BLaER1 (cell line): ENCODE measurements around the gene CTDSPL.

ENCODE experiments used
- H3K27ac ChIP-seq: shearing (Covaris generic); formaldehyde crosslinking; 2 replicates; pipeline ENCODE4 v1.8.1; 2022
- H3K27me3 ChIP-seq: shearing (Covaris generic); formaldehyde crosslinking; 2 replicates; pipeline ENCODE4 v1.8.1; 2022
- H3K36me3 ChIP-seq: shearing (Covaris generic); formaldehyde crosslinking; 2 replicates; pipeline ENCODE4 v1.8.1; 2022
- H3K4me1 ChIP-seq: shearing (Covaris generic); formaldehyde crosslinking; 2 replicates; pipeline ENCODE4 v1.8.1; 2022
- H3K4me2 ChIP-seq: shearing (Covaris generic); formaldehyde crosslinking; 2 replicates; pipeline ENCODE4 v1.8.1; 2022
- H3K4me3 ChIP-seq: shearing (Covaris generic); formaldehyde crosslinking; 2 replicates; pipeline ENCODE4 v1.8.1; 2022
- H3K9ac ChIP-seq: shearing (Covaris generic); formaldehyde crosslinking; 2 replicates; pipeline ENCODE4 v1.8.1; 2022
- H3K9me3 ChIP-seq: shearing (Covaris generic); formaldehyde crosslinking; 2 replicates; pipeline ENCODE4 v1.8.1; 2022
- H4K20me1 ChIP-seq: shearing (Covaris generic); formaldehyde crosslinking; 2 replicates; pipeline ENCODE4 v1.8.1; 2022
- Cebpa-rat ChIP-seq: shearing (Covaris generic); IDR thresholded peaks from 2 replicates; pipeline ENCODE4 v1.8.1; 2022

Gene CTDSPL

GRCh38 chr3:37923569-37924040 lies 61.9 kb downstream of the CTDSPL start:
- no peaks in the 10 kb centered on the region for H3K27me3 ChIP-seq
- H3K27ac ChIP-seq: no peak overlapping the region
- H3K9ac ChIP-seq: no peak overlapping the region
- no peaks in the 10 kb centered on the region for H3K36me3 ChIP-seq
- no peak for TF ChIP-seq Cebpa-rat
- no peaks in the 10 kb centered on the region for H4K20me1 ChIP-seq
- peaks cover 2% of the 10 kb centered on the region for H3K9me3 ChIP-seq
- no peak overlapping the region for H3K4me3 ChIP-seq
- H3K4me2 ChIP-seq: no peak overlapping the region
- H3K4me1 ChIP-seq: no peaks in the 10 kb centered on the region

GRCh38 chr3:37924453-37924852 lies 62.8 kb downstream of the CTDSPL start:
- no peaks in the 10 kb centered on the region for H3K4me1 ChIP-seq
- no peak overlapping the region for H3K27ac ChIP-seq
- no peak overlapping the region for H3K4me3 ChIP-seq
- H3K4me2 ChIP-seq: no peak overlapping the region
- no peaks in the 10 kb centered on the region for H4K20me1 ChIP-seq
- H3K27me3 ChIP-seq: no peaks in the 10 kb centered on the region
- no peak overlapping the region for H3K9ac ChIP-seq
- H3K36me3 ChIP-seq: no peaks in the 10 kb centered on the region
- TF ChIP-seq Cebpa-rat: no peak
- H3K9me3 ChIP-seq: peaks cover 10% of the 10 kb centered on the region

GRCh38 chr3:37925157-37925556 lies 63.5 kb downstream of the CTDSPL start:
- Histone ChIP-seq H3K36me3 (no peaks in the 10 kb centered on the region), H3K27me3 (no peaks in the 10 kb centered on the region), H4K20me1 (no peaks in the 10 kb centered on the region), H3K4me2 (no peak overlapping the region), H3K4me3 (no peak overlapping the region), H3K4me1 (no peaks in the 10 kb centered on the region), H3K27ac (no peak overlapping the region), H3K9ac (no peak overlapping the region), H3K9me3 (peaks cover 13% of the 10 kb centered on the region)
- no peak for TF ChIP-seq Cebpa-rat

- Histone ChIP-seq H3K36me3 (no peaks in the 10 kb centered on the region), H3K4me1 (no peaks in the 10 kb centered on the region), H3K9me3 (peaks cover 13% of the 10 kb centered on the region), H4K20me1 (no peaks in the 10 kb centered on the region), H3K27me3 (no peaks in the 10 kb centered on the region), H3K4me3 (no peak overlapping the region), H3K4me2 (no peak overlapping the region), H3K27ac (no peak overlapping the region), H3K9ac (no peak overlapping the region)
- TF ChIP-seq Cebpa-rat: no peak
Observed at GRCh38 chr3:37926611-37927010, 64.9 kb downstream of the CTDSPL start.

GRCh38 chr3:37930495-37930894 lies 68.8 kb downstream of the CTDSPL start:
- Histone ChIP-seq H3K9ac (no peak overlapping the region), H3K27ac (no peak overlapping the region), H4K20me1 (no peaks in the 10 kb centered on the region), H3K9me3 (peaks cover 13% of the 10 kb centered on the region), H3K4me2 (no peak overlapping the region), H3K27me3 (no peaks in the 10 kb centered on the region), H3K4me1 (no peaks in the 10 kb centered on the region), H3K36me3 (no peaks in the 10 kb centered on the region), H3K4me3 (no peak overlapping the region)
- TF ChIP-seq Cebpa-rat: no peak

- no peak for TF ChIP-seq Cebpa-rat
- no peaks in the 10 kb centered on the region for H4K20me1 ChIP-seq
- H3K4me3 ChIP-seq: no peak overlapping the region
- peaks cover 13% of the 10 kb centered on the region for H3K9me3 ChIP-seq
- no peaks in the 10 kb centered on the region for H3K4me1 ChIP-seq
- H3K27me3 ChIP-seq: no peaks in the 10 kb centered on the region
- H3K36me3 ChIP-seq: no peaks in the 10 kb centered on the region
- no peak overlapping the region for H3K9ac ChIP-seq
- H3K4me2 ChIP-seq: no peak overlapping the region
- no peak overlapping the region for H3K27ac ChIP-seq
Observed at GRCh38 chr3:37932505-37932904, 70.8 kb downstream of the CTDSPL start.

GRCh38 chr3:37934631-37935289 lies 73.1 kb downstream of the CTDSPL start:
- Histone ChIP-seq H3K9me3 (no peaks in the 10 kb centered on the region), H3K9ac (no peak overlapping the region), H3K4me1 (no peaks in the 10 kb centered on the region), H3K27ac (no peak overlapping the region), H3K4me2 (no peak overlapping the region), H3K4me3 (no peak overlapping the region), H3K36me3 (no peaks in the 10 kb centered on the region), H4K20me1 (no peaks in the 10 kb centered on the region), H3K27me3 (no peaks in the 10 kb centered on the region)
- TF ChIP-seq Cebpa-rat: no peak

- TF ChIP-seq Cebpa-rat: no peak
- Histone ChIP-seq H3K4me2 (no peak overlapping the region), H3K4me3 (no peak overlapping the region), H4K20me1 (no peaks in the 10 kb centered on the region), H3K4me1 (no peaks in the 10 kb centered on the region), H3K36me3 (no peaks in the 10 kb centered on the region), H3K27me3 (no peaks in the 10 kb centered on the region), H3K9me3 (no peaks in the 10 kb centered on the region), H3K27ac (no peak overlapping the region), H3K9ac (no peak overlapping the region)
Observed at GRCh38 chr3:37935290-37935668, 73.6 kb downstream of the CTDSPL start.

- no peak for TF ChIP-seq Cebpa-rat
- H3K4me1 ChIP-seq: no peaks in the 10 kb centered on the region; the same call in 1 of the 2 replicates
- no peaks in the 10 kb centered on the region for H3K9me3 ChIP-seq
- no peak overlapping the region for H3K4me2 ChIP-seq
- no peak overlapping the region for H3K9ac ChIP-seq
- no peaks in the 10 kb centered on the region for H3K27me3 ChIP-seq
- no peak overlapping the region for H3K27ac ChIP-seq
- no peaks in the 10 kb centered on the region for H4K20me1 ChIP-seq
- no peak overlapping the region for H3K4me3 ChIP-seq
- H3K36me3 ChIP-seq: no peaks in the 10 kb centered on the region
Observed at GRCh38 chr3:37935756-37936666, 74.3 kb downstream of the CTDSPL start.

- H3K9ac ChIP-seq: no peak overlapping the region
- no peak overlapping the region for H3K4me3 ChIP-seq
- peaks cover 11% of the 10 kb centered on the region for H3K4me1 ChIP-seq
Observed at GRCh38 chr3:37937156-37937555, 75.5 kb downstream of the CTDSPL start.

More at GRCh38 chr3:37937156-37937555, 75.5 kb downstream of the CTDSPL start:
- H3K27me3 ChIP-seq: no peaks in the 10 kb centered on the region
- H3K27ac ChIP-seq: no peak overlapping the region
- no peaks in the 10 kb centered on the region for H3K9me3 ChIP-seq
- H3K36me3 ChIP-seq: no peaks in the 10 kb centered on the region
- TF ChIP-seq Cebpa-rat: no peak
- H4K20me1 ChIP-seq: no peaks in the 10 kb centered on the region
- H3K4me2 ChIP-seq: no peak overlapping the region
